Glutamatergic neuron (in vitro differentiated cells): Measurements from ENCODE around the gene TNNC2. TPM values are rescaled to one million over a fixed set of nuclear protein-coding genes. Genes with fewer than 3 reads are reported as not detected.

Source experiments
- DNase-seq: peaks from one replicate; pipeline ENCODE4 v3.0.0; 2022
- H3K27ac Mint-ChIP-seq: one replicate; pipeline ENCODE4 v1.8.0; 2020; ENCODE audit warnings: mild to moderate bottlenecking, mixed read lengths, inconsistent platforms; ENCODE audit not compliant: unreplicated experiment
- H3K27me3 Mint-ChIP-seq: one replicate; pipeline ENCODE4 v1.8.0; 2020; ENCODE audit warnings: mild to moderate bottlenecking, moderate library complexity, mixed read lengths, inconsistent platforms; ENCODE audit not compliant: unreplicated experiment
- H3K36me3 Mint-ChIP-seq: one replicate; pipeline ENCODE4 v1.8.0; 2020; ENCODE audit warnings: mild to moderate bottlenecking, mixed read lengths, inconsistent platforms; ENCODE audit not compliant: unreplicated experiment
- H3K4me1 Mint-ChIP-seq: one replicate; pipeline ENCODE4 v1.8.0; 2020; ENCODE audit warnings: mild to moderate bottlenecking, low read depth, mixed read lengths, inconsistent platforms; ENCODE audit not compliant: unreplicated experiment
- H3K4me3 Mint-ChIP-seq: one replicate; pipeline ENCODE4 v1.8.0; 2020; ENCODE audit warnings: mild to moderate bottlenecking, mixed read lengths, inconsistent platforms; ENCODE audit not compliant: unreplicated experiment
- H3K9me3 Mint-ChIP-seq: one replicate; pipeline ENCODE4 v1.8.0; 2020; ENCODE audit warnings: mild to moderate bottlenecking, moderate library complexity, mixed read lengths, inconsistent platforms; ENCODE audit not compliant: unreplicated experiment
- CTCF ChIP-seq: fragments of 200-600 bp; sonication (generic); IDR thresholded peaks from one replicate; pipeline ENCODE4 v1.5.0; 2021; ENCODE audit not compliant: partially characterized antibody, unreplicated experiment
- total RNA-seq: library from RNA; stranded (reverse); fragmentation: NEBNext Ultra II Directional; extraction: Animal tissue kit (Norgen Biotek cat#: 25700); gene quantifications from one replicate; pipeline ENCODE4 v1.2.1, GENCODE V29; 2021; ENCODE audit not compliant: unreplicated experiment

Gene TNNC2
- total RNA-seq, 1 donor from 2014 or later: 0.64 TPM

GRCh38 chr20:45850238-45850637, 23.1 kb upstream of the TNNC2 start:
- no peak for DNase-seq
- Mint-ChIP-seq H3K4me3 (no peak overlapping the region), H3K4me1 (peaks cover 2% of the 10 kb centered on the region), H3K27ac (no peak overlapping the region), H3K27me3 (peaks cover 2% of the 10 kb centered on the region), H3K36me3 (no peaks in the 10 kb centered on the region), H3K9me3 (no peaks in the 10 kb centered on the region)
- TF ChIP-seq CTCF: no peak

- no peaks in the 10 kb centered on the region for H3K36me3 Mint-ChIP-seq
- DNase-seq: no peak
- no peak for TF ChIP-seq CTCF
- no peaks in the 10 kb centered on the region for H3K9me3 Mint-ChIP-seq
- no peak overlapping the region for H3K27ac Mint-ChIP-seq
- no peaks in the 10 kb centered on the region for H3K4me1 Mint-ChIP-seq
- H3K27me3 Mint-ChIP-seq: peaks cover 4% of the 10 kb centered on the region
- no peak overlapping the region for H3K4me3 Mint-ChIP-seq
Measured at GRCh38 chr20:45848969-45849582, 22.0 kb upstream of the TNNC2 start.

- Mint-ChIP-seq H3K4me1 (no peaks in the 10 kb centered on the region), H3K4me3 (no peak overlapping the region), H3K27ac (no peak overlapping the region), H3K9me3 (no peaks in the 10 kb centered on the region), H3K27me3 (peaks cover 4% of the 10 kb centered on the region), H3K36me3 (no peaks in the 10 kb centered on the region)
- no peak for DNase-seq
- no peak for TF ChIP-seq CTCF
Measured at GRCh38 chr20:45848421-45848820, 21.3 kb upstream of the TNNC2 start.

GRCh38 chr20:45845452-45845851, 18.3 kb upstream of the TNNC2 start:
- H3K27ac Mint-ChIP-seq: no peak overlapping the region

More at GRCh38 chr20:45845452-45845851, 18.3 kb upstream of the TNNC2 start:
- H3K27me3 Mint-ChIP-seq: peaks cover 2% of the 10 kb centered on the region
- no peaks in the 10 kb centered on the region for H3K36me3 Mint-ChIP-seq
- DNase-seq: no peak
- TF ChIP-seq CTCF: no peak
- H3K4me3 Mint-ChIP-seq: no peak overlapping the region
- H3K4me1 Mint-ChIP-seq: no peaks in the 10 kb centered on the region
- no peaks in the 10 kb centered on the region for H3K9me3 Mint-ChIP-seq
